ENCODE data around the gene CCT3. TPM values are rescaled to one million over a fixed set of nuclear protein-coding genes. Genes with fewer than 3 reads are reported as not detected.

Gene CCT3
- total RNA-seq, 1 donor from 2014 or later: 567 TPM

DNA sequence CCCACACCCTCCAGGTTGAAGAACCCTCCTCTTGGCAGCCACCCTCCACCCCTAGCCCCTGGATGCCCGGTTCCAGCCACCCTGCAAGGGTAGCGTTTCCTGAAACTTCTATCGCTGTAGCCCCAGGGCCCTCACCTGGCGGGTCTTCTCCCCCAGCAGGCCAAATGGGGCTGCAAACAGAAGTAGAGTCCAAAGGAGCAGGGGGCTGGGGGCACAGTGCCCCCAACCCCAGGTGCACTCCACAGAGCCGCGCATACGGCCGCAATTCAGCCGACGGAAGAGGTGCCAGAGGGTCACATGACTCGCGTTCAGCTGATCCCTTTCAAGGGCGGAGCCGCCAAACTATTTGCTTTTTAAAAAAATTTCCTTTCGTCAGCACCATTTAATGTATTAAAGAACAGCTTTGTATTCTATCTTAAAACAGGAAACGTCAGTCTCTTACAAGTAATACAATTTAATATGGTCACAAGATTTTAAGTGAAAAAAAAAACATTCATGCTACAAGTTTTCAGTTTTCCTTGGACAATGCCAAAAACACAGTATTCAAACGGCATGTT lies 42.6 kb downstream of the CCT3 start, which contains the start of gene GLMP:
Gene GLMP (minus strand): TSS at position 289 of the 557 bp plus-strand sequence. CDS start 34 bp downstream, at position 255.
- peak; percentile 48 for DNase-seq (ENCODE audit: low spot score)
- Mint-ChIP-seq H3K36me3 (ENCODE audit: low read depth) (peaks cover 3% of the 10 kb centered on the region), H3K27ac (peak within 1 kb of the TSS; percentile 86), H3K27me3 (ENCODE audit: insufficient read depth) (no peaks in the 10 kb centered on the region), H3K9me3 (no peaks in the 10 kb centered on the region), H3K4me3 (peak within 1 kb of the TSS; percentile 90), H3K4me1 (ENCODE audit: low read depth) (peaks cover 15% of the 10 kb centered on the region)
- intact Hi-C loops (cut with micrococcal nuclease): loop anchor here (1.0 kb wide), 2 partner anchors 13 to 43 kb away; partner anchors contain the start of genes CCT3, SMG5 and TSACC

DNA sequence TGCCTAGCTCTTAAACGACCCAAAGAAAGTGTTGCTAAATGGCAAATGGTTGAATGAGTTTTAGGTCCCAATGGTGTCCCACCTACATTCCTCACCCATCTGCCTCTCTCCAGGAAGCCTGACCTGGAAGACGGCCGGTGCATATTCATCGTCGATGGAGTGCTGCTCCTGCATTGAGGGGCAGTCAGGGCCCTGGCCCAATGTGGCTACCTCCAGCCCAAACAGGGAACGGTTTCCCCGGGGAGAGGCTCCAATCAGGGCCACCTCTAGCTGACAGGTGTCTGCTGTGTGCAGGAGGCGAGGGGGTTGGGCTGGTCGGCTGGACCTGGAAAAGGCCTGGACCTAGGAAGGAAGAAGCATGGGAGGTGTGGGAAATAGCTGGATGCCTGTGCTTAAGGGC lies 44.2 kb downstream of the CCT3 start:
- Mint-ChIP-seq H3K36me3 (ENCODE audit: low read depth) (peaks cover 7% of the 10 kb centered on the region), H3K27ac (no peak overlapping the region), H3K4me1 (ENCODE audit: low read depth) (peaks cover 15% of the 10 kb centered on the region), H3K4me3 (no peak overlapping the region), H3K9me3 (no peaks in the 10 kb centered on the region), H3K27me3 (ENCODE audit: insufficient read depth) (no peaks in the 10 kb centered on the region)
- intact Hi-C loops (cut with micrococcal nuclease): no loop called here
- no peak for DNase-seq (ENCODE audit: low spot score)

DNA sequence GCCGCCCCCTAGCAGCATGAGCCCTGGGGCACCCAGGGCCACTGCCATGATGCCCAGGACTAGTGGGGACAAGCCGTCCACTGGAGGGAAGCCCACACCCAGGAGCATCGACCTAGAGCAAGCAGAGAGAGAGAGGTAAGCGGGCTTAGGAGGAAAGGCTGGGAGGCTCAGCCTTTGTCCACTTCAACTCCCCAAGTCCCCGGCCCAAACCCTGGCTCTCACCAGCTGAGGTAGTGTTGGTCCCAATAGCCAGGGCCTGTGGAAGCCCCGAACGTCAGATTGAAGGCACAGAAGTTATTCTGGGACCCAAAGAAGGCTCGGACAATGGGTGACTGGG lies 45.0 kb downstream of the CCT3 start:
- intact Hi-C loops (cut with micrococcal nuclease): no loop called here

DNA sequence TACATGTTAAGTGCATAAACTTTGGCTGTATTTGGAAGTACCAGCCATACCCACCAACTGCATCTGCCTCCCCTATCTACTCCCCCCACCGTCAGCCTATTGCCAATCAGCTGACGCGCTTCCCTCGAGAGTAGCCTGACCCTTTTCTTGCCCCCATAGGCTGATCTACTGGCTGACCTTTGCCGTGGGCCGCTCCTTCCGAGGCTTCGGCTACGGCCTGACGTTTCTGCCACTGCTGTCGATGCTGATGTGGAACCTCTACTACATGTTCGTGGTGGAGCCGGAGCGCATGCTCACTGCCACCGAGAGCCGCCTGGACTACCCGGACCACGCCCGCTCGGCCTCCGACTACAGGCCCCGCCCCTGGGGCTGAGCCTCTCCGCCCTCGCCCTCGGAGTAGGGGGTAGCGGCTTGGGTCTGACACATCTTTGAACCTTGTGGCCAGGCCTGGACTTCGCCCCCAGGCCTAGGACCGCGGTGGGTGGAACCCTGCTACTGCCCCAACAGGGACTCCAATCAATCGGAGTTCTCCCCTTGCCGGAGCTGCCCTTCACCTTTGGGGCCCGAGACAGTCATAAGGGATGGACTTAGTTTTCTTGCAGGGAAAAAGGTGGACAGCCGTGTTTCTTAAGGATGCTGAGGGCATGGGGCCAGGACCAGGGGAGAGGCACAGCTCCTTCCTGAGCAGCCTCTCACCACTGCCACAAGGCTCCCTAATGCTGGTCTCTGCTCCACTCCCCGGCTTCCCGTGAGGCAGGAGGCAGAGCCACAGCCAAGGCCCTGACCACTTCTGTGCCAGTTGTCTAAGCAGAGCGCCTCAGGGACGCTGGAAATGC lies 46.6 kb downstream of the CCT3 start:
- H3K27ac Mint-ChIP-seq: no peak overlapping the region
- DNase-seq (ENCODE audit: low spot score): no peak
- intact Hi-C loops (cut with micrococcal nuclease): no loop called here
- peak overlapping the region; percentile 64 for H3K4me3 Mint-ChIP-seq
- H3K27me3 Mint-ChIP-seq (ENCODE audit: insufficient read depth): no peaks in the 10 kb centered on the region
- peaks cover 11% of the 10 kb centered on the region for H3K36me3 Mint-ChIP-seq (ENCODE audit: low read depth)
- H3K9me3 Mint-ChIP-seq: no peaks in the 10 kb centered on the region
- peaks cover 15% of the 10 kb centered on the region for H3K4me1 Mint-ChIP-seq (ENCODE audit: low read depth)

More for the DNA sequence above, 45.0 kb downstream of the CCT3 start:
- no peak overlapping the region for H3K4me3 Mint-ChIP-seq
- no peaks in the 10 kb centered on the region for H3K9me3 Mint-ChIP-seq
- H3K36me3 Mint-ChIP-seq (ENCODE audit: low read depth): peaks cover 10% of the 10 kb centered on the region
- H3K4me1 Mint-ChIP-seq (ENCODE audit: low read depth): peaks cover 15% of the 10 kb centered on the region
- DNase-seq (ENCODE audit: low spot score): no peak
- no peaks in the 10 kb centered on the region for H3K27me3 Mint-ChIP-seq (ENCODE audit: insufficient read depth)
- H3K27ac Mint-ChIP-seq: no peak overlapping the region

DNA sequence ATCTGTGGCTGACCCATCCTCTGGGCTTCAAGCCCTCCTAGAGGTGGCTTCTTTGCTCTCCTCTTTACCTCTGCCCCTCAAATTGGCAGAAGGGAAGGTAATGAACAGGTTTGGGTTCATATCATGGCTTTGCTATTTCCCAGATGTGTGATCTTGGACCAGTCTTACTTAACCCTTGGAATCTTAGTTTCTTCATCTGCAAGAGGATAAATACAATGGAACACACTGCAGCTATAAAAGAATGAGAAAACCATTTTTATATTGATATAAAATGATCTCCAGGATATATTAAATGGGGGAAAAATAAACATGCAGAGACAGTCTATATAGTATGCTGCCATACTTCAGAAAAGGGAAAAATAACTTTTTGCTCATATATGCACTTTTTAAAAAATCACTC lies 48.2 kb downstream of the CCT3 start:
- Mint-ChIP-seq H3K4me3 (no peak overlapping the region), H3K27ac (no peak overlapping the region), H3K27me3 (ENCODE audit: insufficient read depth) (no peaks in the 10 kb centered on the region), H3K36me3 (ENCODE audit: low read depth) (peaks cover 17% of the 10 kb centered on the region), H3K9me3 (no peaks in the 10 kb centered on the region), H3K4me1 (ENCODE audit: low read depth) (peaks cover 5% of the 10 kb centered on the region)
- no peak for DNase-seq (ENCODE audit: low spot score)
- intact Hi-C loops (cut with micrococcal nuclease): no loop called here

DNA sequence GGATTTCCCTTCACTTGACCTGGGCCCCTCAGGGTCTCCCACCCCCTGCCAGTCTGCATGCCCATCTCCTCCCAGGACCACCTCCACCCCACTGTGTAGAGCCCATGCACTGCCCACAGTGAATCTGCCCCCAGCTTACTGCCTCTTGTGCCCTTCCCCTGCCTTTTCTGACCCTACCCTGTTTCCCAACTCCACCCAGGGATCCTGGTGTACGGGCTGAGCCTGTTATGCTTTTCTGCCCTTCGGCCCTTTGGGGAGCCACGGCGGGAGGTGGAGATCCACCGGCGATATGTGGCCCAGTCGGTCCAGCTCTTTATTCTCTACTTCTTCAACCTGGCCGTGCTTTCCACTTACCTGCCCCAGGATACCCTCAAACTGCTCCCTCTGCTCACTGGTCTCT lies 52.0 kb downstream of the CCT3 start:
- H3K36me3 Mint-ChIP-seq (ENCODE audit: low read depth): peaks cover 14% of the 10 kb centered on the region
- no peak overlapping the region for H3K4me3 Mint-ChIP-seq
- H3K4me1 Mint-ChIP-seq (ENCODE audit: low read depth): peaks cover 30% of the 10 kb centered on the region
- no peak for DNase-seq (ENCODE audit: low spot score)
- no peaks in the 10 kb centered on the region for H3K27me3 Mint-ChIP-seq (ENCODE audit: insufficient read depth)
- intact Hi-C loops (cut with micrococcal nuclease): no loop called here
- H3K27ac Mint-ChIP-seq: no peak overlapping the region
- no peaks in the 10 kb centered on the region for H3K9me3 Mint-ChIP-seq

DNA sequence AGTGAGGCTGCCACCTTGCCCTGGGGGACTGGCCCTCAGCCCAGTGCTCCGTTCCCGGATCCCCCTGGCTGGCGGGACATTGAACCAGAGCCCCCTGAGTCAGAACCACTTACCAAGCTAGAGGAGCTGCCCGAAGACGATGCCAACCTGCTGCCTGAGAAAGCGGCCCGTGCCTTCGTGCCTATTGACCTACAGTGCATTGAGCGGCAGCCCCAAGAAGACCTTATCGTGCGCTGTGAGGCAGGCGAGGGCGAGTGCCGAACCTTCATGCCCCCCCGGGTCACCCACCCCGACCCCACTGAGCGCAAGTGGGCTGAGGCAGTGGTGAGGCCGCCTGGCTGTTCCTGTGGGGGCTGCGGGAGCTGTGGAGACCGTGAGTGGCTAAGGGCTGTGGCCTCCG lies 52.7 kb downstream of the CCT3 start:
- no peak overlapping the region for H3K4me3 Mint-ChIP-seq
- no peaks in the 10 kb centered on the region for H3K9me3 Mint-ChIP-seq
- peaks cover 37% of the 10 kb centered on the region for H3K4me1 Mint-ChIP-seq (ENCODE audit: low read depth)
- intact Hi-C loops (cut with micrococcal nuclease): no loop called here
- peaks cover 14% of the 10 kb centered on the region for H3K36me3 Mint-ChIP-seq (ENCODE audit: low read depth)
- H3K27ac Mint-ChIP-seq: no peak overlapping the region
- no peaks in the 10 kb centered on the region for H3K27me3 Mint-ChIP-seq (ENCODE audit: insufficient read depth)
- no peak for DNase-seq (ENCODE audit: low spot score)

DNA sequence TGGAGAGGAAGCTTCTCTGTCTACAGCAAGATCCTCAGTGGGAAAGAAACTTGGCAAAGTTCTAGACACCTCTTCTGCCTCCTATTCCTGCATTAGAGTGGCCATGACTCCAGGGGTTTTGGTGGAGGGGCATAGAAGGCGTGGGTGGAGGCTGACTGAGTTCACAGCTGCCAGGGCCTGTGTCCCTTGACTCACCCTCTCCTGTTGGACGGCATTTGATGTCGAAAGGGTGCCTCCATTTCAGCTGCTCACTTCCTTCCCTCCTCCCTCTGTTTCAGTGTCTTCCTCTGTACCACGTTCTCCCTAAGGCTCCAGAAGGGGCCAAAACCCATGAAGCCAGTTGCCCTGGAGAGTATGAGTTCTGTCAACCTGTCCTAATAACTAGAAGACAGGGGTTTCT lies 53.3 kb downstream of the CCT3 start:
- Mint-ChIP-seq H3K27me3 (ENCODE audit: insufficient read depth) (no peaks in the 10 kb centered on the region), H3K36me3 (ENCODE audit: low read depth) (peaks cover 13% of the 10 kb centered on the region)
- intact Hi-C loops (cut with micrococcal nuclease): loop anchor here (5.0 kb wide), 3 partner anchors 163 to 1147 kb away; partner anchors contain the start of genes IQGAP3 and SLC50A1

DNA sequence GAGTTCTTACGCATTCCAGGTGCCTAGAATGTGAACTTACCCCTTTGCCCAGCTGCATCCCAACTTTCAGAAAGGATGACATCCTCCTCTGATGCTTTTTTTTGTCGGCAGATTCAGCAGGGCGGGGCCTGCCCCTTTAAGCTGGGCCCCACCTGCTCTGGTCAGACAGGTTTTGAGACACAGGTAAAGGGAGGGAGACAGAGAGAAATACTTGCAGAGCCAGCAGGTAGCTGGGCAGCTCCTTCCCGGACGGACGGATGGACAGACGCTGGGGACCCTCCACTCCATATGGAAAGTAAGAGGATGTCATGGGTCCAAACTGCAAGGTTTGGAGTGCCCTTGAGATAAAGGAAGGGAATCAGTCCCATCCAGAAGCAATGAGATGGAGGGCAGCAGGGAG lies 54.0 kb downstream of the CCT3 start, which contains the start of gene TMEM79:
Gene TMEM79 (plus strand): TSS at position 214 of the 400 bp plus-strand sequence. CDS start 902 bp downstream, outside the sequence.
- H3K4me1 Mint-ChIP-seq (ENCODE audit: low read depth): peaks cover 44% of the 10 kb centered on the region
- intact Hi-C loops (cut with micrococcal nuclease): loop anchor here (5.0 kb wide), 3 partner anchors 163 to 1147 kb away; partner anchors contain the start of genes IQGAP3 and SLC50A1
- DNase-seq (ENCODE audit: low spot score): no peak
- peaks cover 10% of the 10 kb centered on the region for H3K36me3 Mint-ChIP-seq (ENCODE audit: low read depth)
- H3K4me3 Mint-ChIP-seq: peak within 1 kb of the TSS; percentile 91
- H3K27me3 Mint-ChIP-seq (ENCODE audit: insufficient read depth): no peaks in the 10 kb centered on the region
- peak within 1 kb of the TSS; percentile 93 for H3K27ac Mint-ChIP-seq
- H3K9me3 Mint-ChIP-seq: no peaks in the 10 kb centered on the region

More for the DNA sequence above, 53.3 kb downstream of the CCT3 start:
- Mint-ChIP-seq H3K4me1 (ENCODE audit: low read depth) (peaks cover 43% of the 10 kb centered on the region), H3K4me3 (peak overlapping the region; percentile 43), H3K27ac (no peak overlapping the region), H3K9me3 (no peaks in the 10 kb centered on the region)
- DNase-seq (ENCODE audit: low spot score): no peak

DNA sequence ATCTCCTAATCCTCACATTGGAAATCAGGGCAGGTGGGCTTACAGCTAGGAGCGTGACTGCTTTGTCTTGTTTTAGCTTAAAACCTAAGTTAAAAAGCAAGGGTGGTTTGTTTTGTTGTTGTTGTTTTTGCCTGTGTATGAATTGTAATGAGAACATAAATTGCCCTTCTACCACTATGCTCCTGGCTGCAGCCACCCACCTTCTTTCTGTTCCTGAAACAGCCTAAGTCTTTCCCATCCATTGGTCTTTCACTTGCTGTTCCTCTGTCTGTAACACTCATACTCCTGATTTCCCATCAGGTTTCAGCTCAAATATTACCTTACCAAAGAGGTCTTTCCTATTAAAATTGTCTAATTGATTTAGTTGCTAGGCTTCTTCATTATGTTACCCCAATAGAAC lies 54.6 kb downstream of the CCT3 start:
- Mint-ChIP-seq H3K36me3 (ENCODE audit: low read depth) (peaks cover 10% of the 10 kb centered on the region), H3K4me3 (peak overlapping the region; percentile 91)

DNA sequence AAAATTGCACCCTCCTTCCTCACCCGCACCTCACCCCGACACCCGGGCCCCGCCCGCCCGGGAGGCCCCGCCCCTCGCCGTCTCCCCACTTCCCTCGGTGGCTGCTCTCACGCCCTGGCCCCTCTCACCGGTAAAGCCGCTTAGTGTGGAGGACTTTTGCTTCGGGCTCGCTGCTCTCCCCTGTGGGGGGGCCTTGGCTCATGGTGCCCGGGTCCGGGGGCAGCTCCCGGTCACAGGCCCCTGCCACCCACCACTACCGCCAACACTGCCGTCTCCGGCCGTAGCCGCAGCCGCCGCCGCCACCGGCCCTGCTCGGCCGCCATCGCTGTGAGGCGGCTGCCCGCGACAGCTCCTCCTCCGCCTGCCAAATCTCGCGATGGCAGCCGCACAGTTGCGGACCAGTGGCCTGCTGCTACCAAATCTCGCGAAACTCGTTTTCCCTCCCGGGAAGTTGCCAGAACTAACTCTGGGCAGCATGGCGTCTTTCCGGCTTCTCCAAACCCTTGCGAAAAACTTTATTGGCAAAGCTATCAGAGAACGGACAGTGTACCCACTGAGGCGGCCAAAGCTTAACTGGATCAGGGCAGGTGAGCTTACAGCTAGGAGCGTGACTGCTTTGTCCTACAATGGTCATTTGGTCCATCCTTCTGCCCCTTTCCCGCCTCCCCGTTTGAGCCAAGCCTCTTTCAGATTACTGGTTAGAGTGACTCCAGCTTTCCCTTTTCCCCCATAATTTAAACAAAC lies 55.4 kb downstream of the CCT3 start, which contains the start of gene SMG5:
Gene SMG5 (minus strand): TSS at position 347 of the 744 bp plus-strand sequence. CDS start 145 bp downstream, at position 202.
- Mint-ChIP-seq H3K27me3 (ENCODE audit: insufficient read depth) (peaks cover 1% of the 10 kb centered on the region), H3K4me3 (peak within 1 kb of the TSS; percentile 91), H3K36me3 (ENCODE audit: low read depth) (peaks cover 18% of the 10 kb centered on the region), H3K27ac (peak within 1 kb of the TSS; percentile 93), H3K4me1 (ENCODE audit: low read depth) (peaks cover 44% of the 10 kb centered on the region), H3K9me3 (no peaks in the 10 kb centered on the region)
- intact Hi-C loops (cut with micrococcal nuclease): loop anchor here (1.0 to 5.0 kb wide), 15 partner anchors 13 to 1145 kb away; partner anchors contain the start of genes CCT3, GLMP, IQGAP3 and KHDC4
- peak; percentile 94 for DNase-seq (ENCODE audit: low spot score)

More for the DNA sequence above, 54.6 kb downstream of the CCT3 start:
- H3K4me1 Mint-ChIP-seq (ENCODE audit: low read depth): peaks cover 44% of the 10 kb centered on the region
- intact Hi-C loops (cut with micrococcal nuclease): loop anchor here (1.0 to 5.0 kb wide), 6 partner anchors 164 to 1146 kb away; partner anchors contain the start of genes IQGAP3, PRCC, RIT1 and SLC50A1
- DNase-seq (ENCODE audit: low spot score): no peak
- H3K27me3 Mint-ChIP-seq (ENCODE audit: insufficient read depth): no peaks in the 10 kb centered on the region
- H3K9me3 Mint-ChIP-seq: no peaks in the 10 kb centered on the region
- H3K27ac Mint-ChIP-seq: peak overlapping the region; percentile 93

DNA sequence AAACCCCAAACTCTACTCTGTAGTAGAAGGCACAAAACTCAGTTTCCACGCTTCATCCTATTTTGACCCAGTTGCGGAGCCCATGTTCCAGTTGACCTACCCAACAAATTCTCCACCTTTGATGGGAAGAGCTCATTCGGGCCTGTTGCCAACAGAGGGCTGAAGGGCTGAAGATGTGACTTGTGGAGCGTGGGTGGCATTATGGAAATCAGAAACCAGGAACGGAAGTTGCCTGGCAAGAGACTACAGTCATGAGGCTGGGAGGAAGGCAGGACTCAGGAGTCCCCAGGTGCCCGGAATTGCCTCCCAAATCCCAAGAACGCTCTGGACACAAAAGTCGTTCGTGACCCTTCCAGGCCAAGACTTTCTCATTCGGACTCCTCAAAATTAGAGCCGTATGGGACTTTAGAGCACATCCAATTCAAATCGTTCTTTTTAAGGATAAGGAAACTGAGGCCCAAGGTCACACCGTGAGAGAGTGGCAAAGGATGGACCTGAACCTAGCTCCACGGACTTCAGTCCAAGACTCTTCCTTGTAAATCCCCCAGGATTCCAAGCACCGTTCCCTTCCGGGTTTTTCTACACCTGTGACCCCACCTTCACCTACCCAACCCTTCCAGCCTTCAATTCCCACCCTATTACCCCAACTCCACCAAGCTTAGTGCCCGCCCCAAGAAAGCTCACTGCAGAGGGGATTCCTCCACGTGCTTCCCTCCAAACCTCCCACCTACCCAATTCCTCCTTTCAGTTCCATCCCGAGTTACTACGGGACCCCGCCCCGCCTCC lies 56.2 kb downstream of the CCT3 start:
- H3K36me3 Mint-ChIP-seq (ENCODE audit: low read depth): peaks cover 24% of the 10 kb centered on the region
- peaks cover 44% of the 10 kb centered on the region for H3K4me1 Mint-ChIP-seq (ENCODE audit: low read depth)
- DNase-seq (ENCODE audit: low spot score): no peak
- peak overlapping the region; percentile 93 for H3K27ac Mint-ChIP-seq
- peaks cover 1% of the 10 kb centered on the region for H3K27me3 Mint-ChIP-seq (ENCODE audit: insufficient read depth)
- intact Hi-C loops (cut with micrococcal nuclease): loop anchor here (1.0 to 5.0 kb wide), 14 partner anchors 13 to 1145 kb away; partner anchors contain the start of genes CCT3, GLMP, IQGAP3 and KHDC4
- H3K4me3 Mint-ChIP-seq: peak overlapping the region; percentile 91
- H3K9me3 Mint-ChIP-seq: no peaks in the 10 kb centered on the region
